GM21526 (cell line): Measurements from ENCODE around the gene KDM6B.

ENCODE experiments used
- ATAC-seq: cut with Tn5 transposase; IDR thresholded peaks from one replicate; pipeline ENCODE4 v1.9.1; 2021; ENCODE audit warnings: moderate library complexity; ENCODE audit not compliant: unreplicated experiment, low FRiP score

Gene KDM6B

GRCh38 chr17:7822126-7822525, 11.9 kb upstream of the KDM6B start:
- no peak for ATAC-seq

DNA sequence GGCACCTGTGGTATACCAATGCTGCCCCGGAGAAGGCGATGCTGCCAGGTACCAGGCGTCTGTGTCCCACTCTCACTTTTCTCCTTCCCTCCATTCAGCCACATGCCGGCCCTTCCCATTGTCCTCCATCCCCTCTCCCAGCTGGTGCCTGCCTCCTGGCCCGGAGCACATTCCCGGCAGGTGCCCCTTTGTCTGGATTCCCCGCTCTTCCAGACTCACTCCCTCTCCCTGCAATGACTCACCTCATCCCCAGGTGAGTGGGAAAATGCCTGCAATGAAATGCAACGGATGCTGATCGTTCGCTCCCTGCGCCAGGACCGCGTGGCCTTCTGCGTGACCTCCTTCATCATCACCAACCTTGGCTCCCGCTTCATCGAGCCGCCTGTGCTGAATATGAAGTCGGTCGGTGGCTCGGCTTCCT, 10.4 kb upstream of the KDM6B start:
- no peak for ATAC-seq

DNA sequence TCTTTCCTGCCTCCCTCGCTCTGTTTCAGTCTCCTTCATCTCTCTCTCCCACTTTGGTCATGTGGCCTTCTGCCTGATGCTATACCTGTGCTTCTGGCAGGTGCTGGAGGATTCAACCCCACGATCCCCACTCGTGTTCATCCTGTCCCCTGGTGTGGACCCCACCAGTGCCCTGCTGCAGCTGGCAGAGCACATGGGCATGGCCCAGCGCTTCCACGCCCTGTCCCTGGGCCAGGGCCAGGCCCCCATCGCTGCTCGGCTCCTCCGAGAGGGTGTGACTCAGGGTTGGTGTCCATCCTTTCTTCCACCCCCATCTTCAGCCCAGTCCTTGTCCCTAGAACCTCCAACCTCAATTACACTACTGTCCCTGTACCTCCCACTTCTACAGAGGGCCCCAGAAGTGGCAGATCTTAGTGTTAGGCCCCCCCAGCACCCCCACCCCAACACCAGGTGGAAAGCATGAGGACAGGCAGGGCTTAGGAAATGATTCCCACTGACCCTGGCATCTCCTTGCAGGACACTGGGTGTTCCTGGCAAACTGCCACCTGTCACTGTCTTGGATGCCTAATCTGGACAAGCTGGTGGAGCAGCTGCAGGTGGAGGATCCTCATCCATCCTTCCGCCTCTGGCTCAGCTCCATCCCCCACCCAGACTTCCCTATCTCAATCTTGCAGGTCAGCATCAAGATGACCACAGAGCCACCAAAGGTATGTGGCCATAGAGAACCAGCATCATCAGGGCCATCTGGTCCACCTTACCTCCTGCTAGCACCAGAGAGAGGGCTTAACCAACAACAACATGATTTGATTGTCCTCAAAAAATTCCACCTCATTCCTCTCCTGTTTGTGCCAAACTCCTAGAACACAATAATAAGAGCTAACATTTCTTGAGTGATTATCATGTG, 9.7 kb upstream of the KDM6B start:
- no peak for ATAC-seq

GRCh38 chr17:7825206-7825990, 8.6 kb upstream of the KDM6B start:
- ATAC-seq, result no peak

- ATAC-seq, result no peak
These were observed 3.4 kb upstream of the KDM6B start for GRCh38 chr17:7830616-7831015.

- ATAC-seq, result no peak
These were observed 2.8 kb upstream of the KDM6B start for GRCh38 chr17:7831233-7831632.

DNA sequence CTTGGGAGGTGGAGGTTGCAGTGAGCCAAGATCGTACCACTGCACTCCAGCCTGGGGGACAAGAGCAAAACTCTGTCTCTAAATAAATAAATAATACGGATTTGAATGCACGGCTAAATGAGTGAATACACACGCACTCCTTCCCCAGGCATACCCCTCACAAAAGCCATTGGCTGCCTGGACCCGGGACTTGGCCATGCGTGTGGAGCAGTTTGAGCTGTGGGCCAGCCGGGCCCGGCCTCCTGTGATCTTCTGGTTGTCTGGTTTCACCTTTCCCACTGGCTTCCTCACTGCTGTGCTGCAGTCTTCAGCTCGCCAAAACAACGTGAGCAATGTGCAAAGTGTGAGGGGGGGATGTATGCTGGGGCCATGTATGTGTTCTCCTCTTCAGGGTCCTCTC, 1.6 kb upstream of the KDM6B start:
- ATAC-seq, result no peak

- no peak for ATAC-seq
These were observed 814 bp upstream of the KDM6B start for GRCh38 chr17:7833011-7833794.

DNA sequence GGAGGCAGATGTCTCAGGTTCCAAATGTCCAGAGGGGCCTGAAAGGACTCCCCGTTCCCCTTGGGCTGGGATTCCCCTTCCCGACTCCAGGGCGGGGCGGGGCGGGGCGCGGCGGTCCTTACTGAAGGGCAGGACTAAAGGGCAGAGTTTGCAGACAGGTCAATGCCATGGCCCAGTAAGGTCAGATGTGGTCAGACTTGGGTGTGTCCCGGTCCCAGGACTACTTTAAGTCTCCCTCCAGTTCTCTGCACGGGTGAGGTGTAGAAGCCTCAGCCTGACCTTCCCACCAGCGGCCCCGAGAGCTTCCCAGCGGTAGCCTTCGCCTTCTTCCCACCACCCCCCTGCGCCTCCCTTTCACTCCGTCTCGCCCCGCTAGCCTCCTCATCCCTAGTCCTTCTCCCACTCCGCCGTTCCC, 532 bp downstream of the KDM6B start:
- no peak for ATAC-seq

- ATAC-seq, result peak; percentile 39
These were observed 1.2 kb downstream of the KDM6B start for GRCh38 chr17:7834957-7835813.

DNA sequence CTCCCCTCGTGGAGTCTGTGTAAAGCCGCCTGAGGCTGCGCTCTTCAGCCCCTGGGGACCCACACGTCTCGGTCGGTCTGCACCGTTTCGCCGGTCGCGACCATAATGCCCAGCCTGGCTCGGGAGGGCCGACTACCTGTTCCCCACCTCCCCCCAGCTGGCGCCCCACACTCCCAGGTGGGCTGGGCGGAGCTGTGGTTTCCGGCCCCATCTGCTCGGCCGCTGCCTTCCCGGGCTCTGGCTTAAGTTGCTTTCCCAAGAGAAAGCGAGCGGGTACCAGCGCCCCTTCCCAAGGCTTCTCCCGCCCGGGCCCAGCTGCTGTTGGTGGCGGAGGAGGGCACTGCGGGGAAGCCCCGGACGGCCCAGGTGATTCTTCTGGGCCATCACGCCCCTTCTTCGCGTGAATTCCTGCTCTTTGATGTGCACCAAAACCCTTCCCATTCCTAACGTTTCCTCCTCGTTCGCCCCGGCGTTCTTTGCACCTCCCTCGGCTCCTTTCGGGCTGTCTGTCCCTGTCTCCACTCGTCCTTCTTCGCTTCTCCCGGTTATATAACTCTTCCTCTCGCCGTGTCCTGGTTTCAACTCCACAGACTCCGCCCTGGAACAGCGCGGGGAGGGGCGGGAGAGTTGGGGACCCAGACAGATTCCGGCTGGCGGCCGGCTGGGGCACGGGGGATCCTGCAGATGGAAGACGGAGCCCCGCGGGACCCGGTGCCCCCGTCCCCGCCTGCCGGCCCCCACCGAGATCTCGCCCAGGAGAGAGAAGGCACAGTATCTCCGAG, 2.0 kb downstream of the KDM6B start:
- peak; percentile 29 for ATAC-seq

GRCh38 chr17:7836596-7837407, 2.8 kb downstream of the KDM6B start:
- ATAC-seq, result no peak

DNA sequence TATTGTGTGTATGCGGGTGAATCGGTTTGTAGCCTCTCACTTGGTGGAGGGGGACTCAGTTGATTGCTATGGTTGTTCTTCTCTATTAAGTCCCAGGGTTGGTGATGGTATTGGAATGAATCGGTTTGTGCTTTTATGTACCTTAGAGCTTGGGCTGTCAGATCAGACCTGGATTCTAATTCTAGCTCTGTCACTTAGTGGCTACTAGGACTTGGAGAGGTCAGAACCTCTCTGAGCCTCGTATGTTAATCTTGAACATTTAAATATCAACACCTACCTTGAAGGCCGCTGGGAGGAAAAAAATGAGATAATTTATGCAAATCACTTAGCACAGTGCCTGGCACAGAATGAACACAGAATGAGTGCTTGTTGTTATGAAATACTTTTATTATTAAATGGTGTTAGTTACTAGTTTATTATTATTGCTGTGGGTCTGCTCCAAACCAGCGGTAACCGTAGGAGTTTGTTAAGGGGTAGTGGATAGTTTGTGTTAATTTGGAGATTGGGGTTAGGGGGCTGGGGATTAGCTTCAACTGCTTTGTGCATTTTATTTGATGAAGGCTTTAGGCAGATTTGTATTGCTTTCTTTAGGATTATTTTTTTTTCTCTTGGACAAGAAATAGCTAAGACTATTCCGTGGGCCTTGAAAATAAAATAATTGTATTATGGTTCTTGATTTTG, 3.5 kb downstream of the KDM6B start:
- ATAC-seq, result no peak

DNA sequence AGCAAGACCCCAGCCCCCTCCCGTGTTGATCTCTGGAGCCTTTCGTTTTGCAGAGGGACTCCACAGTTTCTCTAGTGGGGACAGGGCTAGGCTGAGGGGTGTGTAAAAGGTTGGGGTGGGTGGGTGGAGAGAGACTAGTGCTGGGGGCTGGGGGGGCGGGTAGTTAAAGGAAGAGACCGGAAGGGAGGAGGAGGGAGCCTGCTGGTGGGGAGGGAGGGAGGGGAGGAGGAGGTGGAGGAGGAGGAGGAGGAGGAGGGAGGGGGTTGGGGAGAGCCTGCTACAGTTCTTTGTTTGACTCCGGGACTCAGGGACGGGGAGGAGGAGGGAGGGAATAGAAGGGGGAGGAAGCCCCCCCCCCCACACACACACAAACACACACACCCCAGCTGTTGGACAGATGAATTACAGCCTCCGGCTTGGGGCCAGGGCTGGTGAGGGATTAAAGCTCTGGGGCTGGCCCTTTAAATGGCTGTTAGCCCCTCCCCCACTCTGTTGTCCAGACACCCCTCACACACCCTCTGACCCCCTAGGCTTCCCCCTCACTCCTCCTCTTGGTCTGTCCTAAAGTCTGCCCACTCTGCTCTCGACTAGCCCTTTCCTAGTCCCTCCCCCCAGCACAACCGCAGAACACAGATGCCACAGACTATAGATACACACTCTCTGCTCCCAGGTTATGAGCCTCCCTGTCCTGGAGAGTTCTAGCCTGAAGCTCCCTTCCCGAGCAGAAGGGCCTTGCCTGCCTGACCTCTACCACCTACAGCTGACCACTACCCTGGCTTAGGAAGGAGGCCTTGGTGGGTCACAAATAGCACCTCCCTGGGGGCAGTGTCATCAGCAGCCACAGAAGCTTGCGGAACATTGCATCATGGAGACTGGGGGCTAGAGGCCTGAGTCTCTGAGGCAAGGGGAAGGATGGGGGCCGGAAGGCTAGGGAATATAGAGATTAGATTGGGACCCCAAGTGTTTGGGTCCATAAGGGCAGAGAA, 4.4 kb downstream of the KDM6B start:
- no peak for ATAC-seq

GRCh38 chr17:7839190-7839875, 5.3 kb downstream of the KDM6B start:
- ATAC-seq, result no peak

- ATAC-seq, result no peak
These were observed 5.9 kb downstream of the KDM6B start for GRCh38 chr17:7839876-7840261.
